Esophagus squamous epithelium (tissue), 4 donors: ENCODE data around the gene PCSK1.

Experiments used
- CTCF ChIP-seq, 6 experiments: fragments of 450-650 bp in 4 of 6; fragments of 200-600 bp in 2 of 6; sonication (generic) in 2 of 6; IDR thresholded peaks; one replicate each; pipeline ENCODE4 v1.5.1; 2016 to 2019; ENCODE audit warnings: antibody characterized with exemption in 6 of 6, mild to moderate bottlenecking in 4 of 6, moderate library complexity in 4 of 6
- POLR2A ChIP-seq, 4 donors: fragments of 450-650 bp; IDR thresholded peaks; one replicate each; pipeline ENCODE4 v1.6.1; 2017; ENCODE audit warnings: antibody characterized with exemption in 4 of 4, mild to moderate bottlenecking in 4 of 4, moderate library complexity in 3 of 4

- TF ChIP-seq POLR2A (IDR thresholded peaks at IDR 0.05) (no peak), CTCF (IDR thresholded peaks at IDR 0.05) (no peak)
Measured at GRCh38 chr5:96481867-96482266, 48.8 kb upstream of the PCSK1 start.
